CD4-positive, alpha-beta T cell treated with Interferon alpha-2 for 1 hour (primary cell): ENCODE measurements around the gene FMNL3.

Source experiments
- DNase-seq, 2 donors: peaks; one replicate each; pipeline ENCODE4 v3.0.0-alpha.2; 2020 to 2022

Gene FMNL3

DNA sequence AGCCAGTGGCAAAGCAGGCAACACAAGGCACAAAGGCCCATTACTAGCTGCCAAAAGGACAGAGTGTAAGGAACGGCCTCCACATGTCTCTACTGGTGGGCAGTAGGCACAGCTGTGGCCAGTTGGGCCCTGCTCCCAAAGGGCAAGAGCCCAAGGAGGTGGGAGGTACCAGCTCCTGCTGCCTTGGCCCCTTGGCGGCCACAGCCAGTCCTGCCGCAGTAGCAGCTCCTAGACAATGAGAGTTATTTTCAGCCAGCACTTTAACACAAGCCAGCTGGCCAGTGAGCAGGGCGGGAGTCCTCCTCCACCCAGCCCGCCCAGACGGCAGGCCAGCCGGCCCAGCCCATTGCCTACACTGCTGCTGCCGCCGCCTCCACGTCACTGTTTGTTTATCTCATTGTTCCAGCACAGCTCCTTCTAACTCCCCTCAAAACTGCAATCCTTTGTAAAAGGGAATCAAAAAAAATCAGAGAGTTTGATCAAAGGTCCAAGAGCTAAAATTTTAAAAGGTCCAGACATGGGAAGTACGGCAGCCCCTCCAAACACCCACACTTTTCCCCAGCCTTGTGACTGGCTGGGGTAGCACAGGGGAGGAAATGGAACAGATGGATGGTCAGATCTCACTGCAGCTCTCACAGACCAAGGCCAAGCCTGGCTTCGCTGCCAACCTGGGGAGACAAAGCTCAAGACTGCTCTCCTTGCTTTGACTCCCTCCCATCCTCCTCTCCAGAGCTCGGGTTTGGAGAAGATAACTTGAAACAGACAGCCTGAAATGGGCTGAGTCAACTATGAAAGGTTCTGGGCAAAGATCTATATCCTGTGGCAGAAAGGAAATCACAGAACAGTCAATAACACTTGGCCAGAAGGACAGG is 33.5 kb downstream of the FMNL3 start:
- DNase-seq: no peak

DNA sequence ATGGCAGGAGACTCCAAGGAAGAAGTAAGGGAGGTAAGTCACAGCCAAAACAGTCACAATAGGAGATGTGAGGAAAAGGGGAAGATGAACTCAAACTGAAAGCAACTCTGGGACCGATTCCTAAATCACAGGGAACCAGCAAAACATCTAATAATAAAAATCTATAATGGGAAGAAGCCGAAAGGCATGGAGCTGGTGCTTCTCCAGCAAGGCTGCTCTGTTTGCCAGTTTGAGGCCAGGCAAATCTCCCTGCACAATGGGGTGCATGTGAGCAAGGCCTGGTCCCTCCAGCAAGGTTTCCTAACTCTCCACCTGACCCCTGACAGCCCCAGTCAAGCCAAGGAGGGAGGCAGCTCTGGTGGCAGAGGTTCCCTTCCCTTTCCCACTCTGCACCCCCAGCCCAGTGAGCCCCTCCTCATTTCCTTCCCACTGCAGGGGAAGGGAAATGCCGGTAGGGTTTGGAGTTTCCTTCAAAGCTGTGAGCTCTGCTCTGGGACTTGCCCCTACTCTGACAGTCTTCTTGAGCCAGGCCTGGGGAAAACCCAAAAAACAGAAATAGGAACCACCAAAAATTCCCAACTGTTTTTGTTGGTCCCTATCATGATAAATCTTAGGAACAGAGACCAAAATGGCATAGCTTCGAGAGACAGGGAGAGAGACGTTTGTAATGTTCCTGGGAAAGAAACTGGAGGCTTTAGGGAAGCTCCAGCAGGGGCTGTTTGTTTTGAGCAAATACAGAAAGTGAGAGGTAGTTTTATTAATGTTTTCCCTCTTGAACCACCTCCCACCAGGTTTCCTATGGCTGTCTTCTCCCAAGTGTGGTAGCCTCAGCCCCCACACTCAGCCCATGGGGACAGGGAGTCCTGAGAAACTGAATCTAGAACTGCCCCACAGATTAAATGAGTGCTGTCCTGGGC is 34.6 kb downstream of the FMNL3 start:
- DNase-seq: no peak

DNA sequence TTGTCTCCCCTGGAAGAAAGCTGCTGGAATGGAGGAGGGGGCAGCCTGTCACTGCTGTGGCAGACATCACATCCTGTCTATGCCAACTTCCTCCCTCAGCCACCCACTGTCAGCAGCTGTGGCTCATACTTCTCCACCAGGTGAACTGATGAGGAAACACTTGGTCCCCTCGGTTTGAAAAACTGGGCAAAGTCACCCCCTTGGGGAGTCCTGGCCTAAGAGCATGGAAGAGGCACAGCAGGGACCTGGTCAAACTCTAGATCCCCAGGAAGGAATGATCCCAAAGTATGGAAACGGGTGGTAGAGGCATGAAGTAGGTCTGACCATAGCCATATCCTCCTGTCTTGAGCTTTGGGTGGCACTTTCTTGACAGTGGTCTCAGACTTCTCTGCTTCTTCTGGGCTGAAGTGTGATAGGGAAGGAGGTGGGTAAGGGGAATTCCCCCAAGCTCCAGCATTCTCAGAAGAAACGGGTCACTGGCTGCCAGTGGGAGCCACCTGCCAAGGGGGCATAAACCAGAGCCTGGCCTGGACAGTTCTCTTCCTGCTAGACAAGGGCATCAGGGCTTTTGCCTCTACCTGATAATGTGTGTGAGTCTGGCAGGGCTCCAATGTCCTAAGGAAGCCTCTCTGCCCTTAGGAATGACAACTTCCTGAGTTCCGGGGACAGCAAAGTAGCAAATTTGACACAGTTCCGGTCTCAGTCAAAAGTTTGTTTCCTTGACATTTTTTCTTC is 36.0 kb downstream of the FMNL3 start:
- peak; percentile 77 to 80 for DNase-seq

DNA sequence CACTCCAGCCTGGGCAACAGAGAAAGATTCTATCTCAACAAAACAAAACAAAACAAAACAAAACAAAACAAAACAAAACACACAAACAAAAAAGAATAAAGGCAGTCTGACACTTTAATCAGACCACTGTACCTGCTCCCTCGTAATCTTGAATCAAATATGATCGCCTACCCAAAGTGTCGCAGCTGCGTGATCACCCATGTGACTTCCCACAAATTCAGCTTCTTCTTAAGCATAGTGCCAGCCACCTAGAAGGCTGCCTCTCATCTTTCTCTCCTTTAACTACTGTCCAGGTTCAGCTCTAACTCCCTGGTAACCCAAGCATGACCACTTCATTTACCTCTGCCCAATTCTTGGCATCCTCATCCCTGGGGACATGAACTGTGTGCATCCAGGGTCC is 37.4 kb downstream of the FMNL3 start:
- peak; percentile 36 to 56 for DNase-seq

DNA sequence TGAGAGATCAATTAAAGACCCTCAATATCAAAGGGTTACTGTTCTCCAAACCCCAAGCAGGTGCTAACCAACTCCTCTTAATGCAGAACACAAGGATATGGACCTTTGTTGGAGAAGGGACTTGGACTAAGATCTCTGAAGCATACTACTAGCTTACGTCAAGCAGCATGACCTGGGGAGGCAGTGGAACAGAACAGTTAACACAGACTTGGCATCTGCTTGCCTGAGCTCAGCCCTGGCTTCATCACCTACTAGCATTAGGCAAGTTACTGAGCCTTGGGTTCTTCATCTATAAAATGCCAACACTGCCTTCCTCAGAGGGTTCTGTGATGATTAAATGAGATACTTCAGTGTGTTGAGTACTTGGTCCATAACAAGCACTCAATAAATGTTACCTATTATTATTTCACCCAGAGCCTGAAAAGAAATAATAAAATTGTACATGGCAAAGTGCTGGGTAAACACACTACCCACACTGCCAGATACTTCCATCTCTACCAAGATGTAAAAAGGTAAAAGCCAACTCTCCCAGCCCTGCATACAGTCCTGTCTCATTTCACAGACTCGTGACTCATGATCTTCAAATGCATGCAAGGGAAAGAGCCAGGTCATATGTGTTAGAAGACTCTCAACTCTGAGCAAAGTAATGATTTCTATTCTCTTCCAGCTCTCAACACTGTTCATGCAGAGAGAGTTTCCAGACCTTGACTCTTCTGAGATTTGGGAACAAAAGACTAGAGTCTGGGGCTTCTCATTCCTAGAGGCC is 39.7 kb downstream of the FMNL3 start:
- no peak for DNase-seq

DNA sequence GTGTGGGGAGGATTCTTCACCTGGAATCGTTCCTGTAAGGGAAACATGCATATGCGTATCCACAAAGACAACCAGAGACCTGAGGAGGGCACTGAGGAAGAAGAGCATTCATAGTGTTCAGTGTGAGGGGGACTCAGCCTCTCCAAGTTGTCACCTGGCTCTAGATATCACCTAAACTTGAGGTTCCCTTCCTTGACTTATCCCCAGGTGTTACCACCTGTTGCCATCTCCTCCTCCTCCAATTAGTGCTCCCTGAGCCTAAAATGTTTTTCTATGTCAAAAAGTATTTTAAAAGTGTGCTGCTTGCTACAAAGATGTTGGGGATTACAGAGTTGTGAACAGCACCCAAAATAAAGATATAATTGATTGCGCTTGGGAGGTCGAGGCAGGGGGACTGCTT is 41.0 kb downstream of the FMNL3 start:
- no peak for DNase-seq

DNA sequence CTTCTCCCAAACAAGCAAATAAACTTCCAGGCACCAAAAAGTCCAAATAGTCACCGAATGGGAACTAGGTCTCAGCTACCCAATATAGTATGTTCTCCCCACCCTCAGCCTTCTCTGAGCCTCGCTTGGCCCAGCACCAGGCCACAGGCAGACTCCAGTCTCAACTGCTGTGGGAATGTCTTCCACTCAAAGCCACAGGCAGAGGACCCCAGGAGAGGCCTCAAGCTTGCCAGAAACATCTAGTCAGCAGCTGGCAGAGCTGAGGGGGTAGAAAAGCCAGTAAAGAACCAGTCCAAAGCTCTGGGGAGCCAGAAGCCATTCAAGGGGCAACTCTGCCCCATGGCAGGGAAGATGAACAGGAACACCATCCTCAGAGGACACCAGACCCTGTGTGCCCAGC is 41.8 kb downstream of the FMNL3 start:
- DNase-seq: no peak

DNA sequence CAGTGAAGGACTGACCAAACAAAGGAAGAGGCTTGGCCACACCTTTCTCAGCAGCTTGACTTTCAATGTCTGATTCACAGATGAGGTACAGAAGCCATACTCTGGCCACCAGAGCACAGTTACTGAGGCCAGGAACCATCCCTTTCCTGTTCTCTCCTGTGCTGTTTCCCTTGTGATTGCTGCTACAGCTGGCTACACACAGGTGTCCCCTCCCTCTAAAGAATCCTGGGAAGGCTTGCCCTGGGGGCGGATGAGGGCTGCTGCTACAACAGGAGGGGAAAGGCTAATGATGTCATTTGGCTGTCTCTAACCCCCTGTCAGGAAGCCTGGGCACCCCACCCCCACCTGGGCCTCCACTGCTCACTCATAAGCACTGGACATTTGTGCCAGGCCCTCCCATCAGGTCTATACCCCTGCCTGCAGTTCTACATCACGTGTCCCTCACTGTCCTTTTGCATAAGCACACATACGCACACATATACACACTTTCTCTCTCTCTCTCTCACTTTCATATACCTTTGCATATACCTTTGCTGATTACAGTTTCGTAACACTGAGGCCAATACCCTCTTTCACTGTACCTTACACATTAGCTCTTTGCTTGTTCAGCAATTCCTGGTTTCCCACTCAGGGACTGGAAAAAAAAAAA is 42.5 kb downstream of the FMNL3 start:
- DNase-seq: no peak

DNA sequence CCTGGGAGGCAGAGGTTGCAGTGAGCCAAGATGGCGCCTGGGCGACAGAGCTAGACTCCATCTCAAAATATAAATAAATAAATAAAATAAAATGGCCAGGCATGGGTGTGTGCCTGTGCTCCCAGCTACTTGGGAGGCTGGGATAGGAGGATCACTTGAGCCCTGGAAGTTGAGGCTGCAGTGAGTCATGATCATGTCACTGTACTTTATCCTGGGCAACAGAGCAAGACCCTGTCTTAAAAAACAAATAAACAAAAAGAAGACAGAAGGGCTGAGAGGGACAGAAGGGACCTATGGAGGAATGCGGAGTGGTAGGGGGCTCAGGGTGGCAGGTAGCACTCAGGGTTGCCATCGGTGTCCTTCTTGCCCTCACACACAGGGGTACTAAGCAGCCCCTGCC is 43.0 kb downstream of the FMNL3 start:
- no peak for DNase-seq

DNA sequence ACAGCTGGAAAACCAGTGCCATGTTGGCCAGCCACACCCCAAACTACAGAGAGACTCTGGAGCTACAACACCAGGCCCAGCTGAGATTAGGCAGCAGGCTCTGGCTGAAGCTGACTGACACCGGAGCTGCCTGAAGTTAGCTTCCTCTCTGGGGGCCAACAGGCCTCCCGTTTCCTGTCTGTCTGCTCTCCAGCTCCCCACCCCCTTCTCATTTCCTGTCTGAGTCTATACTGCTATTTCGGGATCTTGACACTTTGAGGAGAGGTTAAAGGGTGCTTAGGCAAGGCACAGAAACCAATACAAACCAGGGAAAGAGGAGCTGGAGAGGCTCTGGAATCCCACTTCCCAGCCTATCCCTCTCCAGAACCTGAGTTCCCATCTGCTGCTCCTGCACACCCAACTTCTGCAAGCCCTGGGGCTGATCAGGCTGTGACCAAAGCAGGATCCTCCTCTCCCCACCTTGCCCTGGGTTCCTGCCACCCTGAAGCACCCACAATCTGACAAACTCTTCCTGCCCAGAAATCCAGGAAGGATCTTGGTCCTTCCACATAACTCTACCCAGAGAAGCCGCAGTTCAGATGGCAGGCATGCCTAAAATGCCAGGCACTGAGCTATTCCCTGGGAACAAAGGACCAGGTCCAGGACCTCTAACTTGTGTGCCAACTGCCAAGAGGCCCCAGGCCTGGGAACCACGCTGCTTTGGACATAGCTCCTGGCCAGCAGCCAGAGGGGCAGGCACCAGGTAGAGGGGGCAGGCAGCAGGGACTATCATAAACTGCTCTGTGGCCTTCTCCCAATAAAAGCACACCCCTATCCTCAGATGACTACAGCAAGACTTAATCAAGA is 44.0 kb downstream of the FMNL3 start:
- DNase-seq: peak; percentile 85 to 86

DNA sequence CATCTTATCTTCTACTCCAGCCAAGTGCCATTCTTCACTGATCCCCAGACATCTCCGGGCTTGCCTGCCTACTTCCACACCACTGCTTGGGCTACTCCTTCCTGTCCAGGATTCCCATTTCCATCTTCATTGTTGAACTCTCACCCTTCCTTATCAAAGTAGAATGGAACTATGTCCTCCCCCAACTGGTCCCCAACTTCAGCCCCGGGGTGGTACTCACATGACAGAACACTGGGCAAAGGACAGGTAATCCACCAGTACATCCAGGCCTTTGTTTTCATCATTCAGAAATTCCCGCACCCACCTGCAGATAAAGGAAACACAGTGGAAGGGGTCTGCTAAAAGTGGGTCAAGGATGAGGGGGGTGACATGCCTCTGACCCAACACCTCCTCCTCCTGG is 45.5 kb downstream of the FMNL3 start:
- no peak for DNase-seq

DNA sequence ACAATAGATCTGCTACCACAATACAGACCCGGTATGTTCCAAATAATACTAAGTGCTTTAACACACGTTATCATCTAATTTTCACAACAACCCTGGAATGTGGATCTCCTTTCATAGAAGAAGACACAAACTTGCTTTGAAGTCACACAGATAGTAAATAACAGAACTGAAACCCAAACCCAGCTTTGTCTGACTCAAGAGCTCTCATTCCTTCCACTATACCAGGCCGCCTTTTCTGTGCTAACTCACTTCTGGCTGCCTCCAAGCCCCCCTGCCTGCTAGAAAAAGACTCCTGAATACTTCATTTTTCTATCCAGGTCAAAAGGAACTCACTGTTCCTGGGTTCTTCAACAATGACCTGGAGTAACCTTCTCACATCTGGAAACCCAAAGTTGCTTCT is 46.0 kb downstream of the FMNL3 start:
- DNase-seq: no peak

DNA sequence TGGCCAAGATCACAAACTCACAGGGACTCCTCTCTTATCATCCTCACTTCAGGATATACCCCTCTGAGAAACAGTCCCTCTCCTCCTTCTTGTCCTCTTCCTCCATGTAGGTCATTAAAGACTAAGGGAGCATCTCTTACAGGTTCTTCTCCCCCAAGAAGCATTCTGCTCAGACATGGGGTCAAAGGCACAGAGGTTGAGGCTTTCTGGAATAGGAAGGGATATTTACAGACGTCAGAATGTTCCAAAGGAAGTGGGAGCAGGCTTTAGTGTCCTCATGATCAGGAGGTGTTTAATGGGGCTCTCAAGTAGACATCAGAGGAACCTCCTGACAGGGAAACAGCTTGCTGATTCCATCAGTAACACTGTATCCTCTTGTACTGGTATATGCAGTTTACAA is 47.5 kb downstream of the FMNL3 start:
- DNase-seq: no peak

DNA sequence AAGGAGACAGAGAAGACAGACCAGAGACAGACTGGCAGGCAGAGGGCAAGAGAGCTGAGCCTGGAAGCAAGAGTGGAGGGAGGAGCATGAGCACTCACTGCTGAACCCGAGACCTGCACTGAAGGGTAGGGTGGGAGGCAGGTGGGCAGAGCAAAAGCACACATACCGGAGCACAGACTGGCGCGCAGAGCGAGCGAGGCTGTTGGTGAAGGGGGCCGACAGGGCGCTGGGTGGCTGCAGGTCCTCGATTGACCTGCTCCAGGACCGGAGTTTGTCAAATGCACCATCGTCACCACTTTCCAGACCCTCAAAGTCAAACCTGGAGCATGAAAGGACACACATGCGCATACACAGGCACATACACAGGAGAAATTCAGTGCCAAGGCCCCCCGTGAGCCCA is 48.9 kb downstream of the FMNL3 start:
- no peak for DNase-seq

DNA sequence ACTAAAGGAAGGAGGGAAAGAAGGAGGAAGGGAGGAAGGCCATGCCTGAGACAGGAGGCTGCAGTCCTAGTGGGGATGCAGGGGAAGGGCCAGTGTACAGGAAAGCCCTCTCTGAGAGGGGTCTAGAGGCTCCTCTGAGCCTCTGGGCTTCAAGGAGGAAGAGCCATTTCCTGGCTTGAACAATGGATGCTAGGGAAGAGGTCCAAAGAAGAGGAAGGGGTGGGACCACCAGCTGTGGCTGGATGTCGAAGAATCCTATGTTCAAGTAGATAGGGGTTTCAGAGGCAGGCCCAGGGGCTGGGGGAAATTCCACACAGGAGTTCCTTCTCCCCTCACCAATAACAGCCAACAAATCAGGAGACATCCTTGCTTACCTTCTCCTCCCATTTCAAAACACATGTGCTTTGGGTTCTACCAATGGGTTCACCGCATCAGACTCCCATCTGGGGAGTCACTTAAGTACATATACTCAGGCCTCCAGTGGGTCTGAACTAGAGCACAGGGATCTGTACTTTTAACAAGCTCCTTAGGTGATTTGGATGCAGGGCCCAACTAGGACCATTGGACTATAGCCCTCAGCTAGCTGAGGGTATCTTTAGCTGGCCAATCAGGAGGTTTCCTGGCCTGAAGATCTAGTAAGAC is 51.5 kb downstream of the FMNL3 start:
- DNase-seq: no peak

DNA sequence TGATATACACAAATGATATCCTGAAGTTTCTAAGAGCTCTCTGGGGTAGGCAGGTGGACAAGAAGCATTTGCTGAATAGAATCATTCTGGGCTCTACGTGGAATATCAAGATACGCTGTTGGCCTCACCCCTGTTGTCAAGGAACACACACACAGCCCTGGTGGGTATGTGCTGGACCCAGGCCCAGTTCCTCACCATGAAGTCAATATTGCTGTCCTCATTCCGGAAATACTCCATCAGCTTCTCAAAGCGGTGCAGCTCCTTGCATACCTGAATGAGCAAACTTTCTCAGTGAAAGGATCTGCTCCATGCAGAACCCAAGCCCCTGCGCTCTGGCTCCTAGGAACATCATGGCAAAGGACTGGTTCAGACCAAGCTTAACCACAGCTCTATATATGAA is 52.5 kb downstream of the FMNL3 start:
- DNase-seq: no peak

DNA sequence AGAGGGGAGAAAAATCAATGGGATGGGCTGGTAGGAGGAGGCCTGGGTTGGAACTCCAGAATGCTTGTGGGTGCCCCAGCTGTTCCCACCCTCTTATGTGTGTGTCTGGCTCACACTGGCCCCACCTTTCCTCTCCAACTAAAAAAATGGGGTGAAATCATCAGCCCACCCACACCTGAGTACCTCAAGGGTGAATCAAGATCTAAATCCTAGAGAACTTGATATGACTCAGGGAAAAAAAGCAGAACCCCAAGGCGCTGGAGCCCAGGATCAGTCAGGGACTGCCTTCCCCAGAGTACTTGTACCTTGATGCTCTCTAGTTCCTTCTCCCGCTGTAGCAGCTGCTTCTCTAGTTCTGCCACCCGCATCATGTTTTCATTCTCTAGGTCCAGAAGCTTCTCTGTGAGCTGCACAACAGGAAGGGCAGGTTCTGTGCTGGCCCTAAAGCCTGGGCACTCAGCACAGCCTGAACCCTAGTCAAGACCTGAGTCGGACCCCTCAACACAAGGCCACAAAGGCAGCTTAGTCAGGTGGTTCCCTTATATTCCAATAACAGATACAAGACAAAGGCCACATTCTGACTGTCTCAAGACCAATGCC is 54.2 kb downstream of the FMNL3 start:
- DNase-seq: no peak

DNA sequence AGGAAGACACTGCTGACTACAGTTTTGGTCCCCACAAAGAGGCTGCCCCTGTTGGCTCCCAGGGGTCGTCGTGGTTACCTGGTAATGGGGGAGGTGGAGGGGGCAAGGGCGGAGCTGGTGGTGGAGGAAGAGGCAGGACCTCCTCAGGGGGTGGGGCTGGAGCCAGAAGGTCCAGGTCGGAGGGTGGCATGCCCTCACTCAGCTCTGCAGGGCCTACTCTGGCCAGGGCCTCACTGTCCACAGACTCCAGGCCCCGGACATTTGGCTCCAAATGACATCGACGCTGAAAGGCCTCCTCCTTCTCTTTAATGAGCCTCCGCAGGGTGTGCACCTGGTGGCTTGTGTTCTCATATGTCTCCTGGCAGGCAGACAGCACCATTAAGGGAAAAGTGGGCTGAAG is 55.4 kb downstream of the FMNL3 start:
- no peak for DNase-seq

DNA sequence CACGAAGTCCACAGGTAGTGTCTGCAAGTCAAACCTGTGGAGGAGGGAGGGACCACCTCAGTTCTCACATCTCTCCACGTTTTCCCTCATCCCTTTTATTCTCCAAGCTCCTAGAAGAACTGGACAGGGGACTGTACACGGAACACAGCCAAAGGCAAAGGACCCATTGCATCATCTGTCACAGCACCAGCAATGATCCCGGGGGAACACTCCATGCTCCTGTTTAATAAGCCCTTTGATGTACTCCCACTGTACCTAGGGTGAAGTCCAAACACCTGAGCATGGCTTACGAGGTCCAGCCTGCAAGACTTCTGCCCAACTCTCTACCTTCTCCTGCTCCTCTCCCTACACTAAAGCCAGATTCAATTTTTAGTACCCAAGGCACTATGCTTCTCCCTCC is 57.3 kb downstream of the FMNL3 start:
- DNase-seq: no peak

DNA sequence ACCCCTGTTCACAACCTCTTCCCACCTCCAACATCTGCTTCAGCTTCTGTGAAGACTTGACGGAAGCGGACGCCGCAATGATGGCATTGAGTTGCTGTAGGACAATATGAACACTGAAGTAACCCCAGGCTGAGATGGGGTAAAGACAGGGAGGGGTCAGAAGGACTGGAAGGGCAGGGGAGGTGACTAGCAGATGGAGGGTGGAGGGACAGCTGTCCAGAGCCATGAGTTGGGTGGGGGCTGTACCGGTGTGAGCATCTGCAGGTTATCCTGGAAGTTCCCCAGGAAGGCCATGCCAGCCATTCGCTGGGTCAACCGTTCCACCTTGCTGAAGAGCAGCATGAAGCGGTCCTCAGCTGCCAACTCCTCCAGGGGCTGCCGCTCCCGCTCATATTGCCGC is 57.8 kb downstream of the FMNL3 start:
- DNase-seq: no peak
